H1 (cell line): ENCODE measurements around the gene TEDC1. TPM values are rescaled to one million over a fixed set of nuclear protein-coding genes. Genes with fewer than 3 reads are reported as not detected.

Experiments used
- CTCF ChIA-PET: fragments of 300-600 bp; sonication (Branson Sonifier 250); formaldehyde crosslinking; loops from one replicate; lab custom pipeline; 2021; ENCODE audit not compliant: partially characterized antibody; lab: Charles Lee
- POLR2A ChIA-PET: fragments of 300-600 bp; sonication (Branson Sonifier 250); formaldehyde crosslinking; loops from one replicate; lab custom pipeline; 2021; ENCODE audit warnings: inconsistent platforms; ENCODE audit not compliant: partially characterized antibody; lab: Charles Lee
- DNase-seq, 2 experiments: peaks; one replicate each; pipeline versions ENCODE4 v3.0.0 to v3.0.0-alpha.2; 2010 to 2022; ENCODE audit warnings: low spot score in 2 of 2, low read depth in 1 of 2, mixed read lengths in 1 of 2
- FAIRE-seq: peaks from 2 replicates; lab custom pipeline; 2011; peaks lifted over from hg19 to GRCh38; lab: Jason Lieb, UNC
- H2AFZ ChIP-seq: 2 replicates; pipeline ENCODE4 v1.8.1; 2012; ENCODE audit warnings: low read length, inconsistent platforms
- H2AK5ac ChIP-seq: 2 replicates; pipeline ENCODE4 v1.6.1; 2013; ENCODE audit warnings: low read depth, low read length
- H2BK120ac ChIP-seq: replicated peaks from 2 replicates; pipeline ENCODE3; 2013; ENCODE audit warnings: low read depth, low read length, inconsistent platforms
- H2BK12ac ChIP-seq: 2 replicates; pipeline ENCODE4 v1.6.1; 2013; ENCODE audit warnings: low read depth, low read length
- H2BK15ac ChIP-seq: 2 replicates; pipeline ENCODE4 v1.6.1; 2013; ENCODE audit warnings: low read length
- H2BK20ac ChIP-seq: 2 replicates; pipeline ENCODE4 v1.6.1; 2013; ENCODE audit warnings: low read length
- H2BK5ac ChIP-seq: 2 replicates; pipeline ENCODE4 v1.6.1; 2013; ENCODE audit warnings: low read depth, low read length
- H3K14ac ChIP-seq: 2 replicates; pipeline ENCODE4 v1.6.1; 2013; ENCODE audit warnings: inconsistent platforms; ENCODE audit not compliant: insufficient read length
- H3K18ac ChIP-seq: 2 replicates; pipeline ENCODE4 v1.6.1; 2013; ENCODE audit warnings: low read length; ENCODE audit errors: extremely low read depth
- H3K23ac ChIP-seq: 2 replicates; pipeline ENCODE4 v1.6.1; 2013; ENCODE audit warnings: inconsistent platforms; ENCODE audit not compliant: insufficient read length
- H3K23me2 ChIP-seq: 2 replicates; pipeline ENCODE4 v1.6.1; 2013; ENCODE audit warnings: low read depth, low read length
- H3K27ac ChIP-seq: 2 replicates; pipeline ENCODE4 v1.6.1; 2011; ENCODE audit warnings: low read depth, low read length, inconsistent platforms
- H3K27me3 ChIP-seq, 4 experiments: replicated peaks in 1 of 4; 1 replicate in 1 of 4; 2 replicates in 3 of 4; pipeline versions ENCODE4 v1.6.1 to v1.8.1; 2011 to 2013; ENCODE audit warnings: low read length in 3 of 4, mild to moderate bottlenecking in 3 of 4, inconsistent platforms in 2 of 4, mixed read lengths in 2 of 4, moderate library complexity in 1 of 4; ENCODE audit not compliant: control insufficient read depth in 3 of 4, insufficient read depth in 3 of 4; ENCODE audit errors: extremely low read depth in 1 of 4
- H3K36me3 ChIP-seq, 4 experiments: 2 replicates each; pipeline versions ENCODE4 v1.6.1 to v1.8.1; 2011 to 2013; ENCODE audit warnings: mild to moderate bottlenecking in 4 of 4, low read length in 3 of 4, moderate library complexity in 2 of 4, control low read depth in 1 of 4, inconsistent platforms in 1 of 4; ENCODE audit not compliant: insufficient read depth in 4 of 4, control insufficient read depth in 2 of 4
- H3K4ac ChIP-seq: replicated peaks from 2 replicates; pipeline ENCODE3; 2013; ENCODE audit warnings: low read length, low read depth, mixed read lengths, inconsistent platforms; ENCODE audit not compliant: insufficient read length
- H3K4me1 ChIP-seq, 4 experiments: replicated peaks in 1 of 4; 1 replicate in 1 of 4; 2 replicates in 3 of 4; pipeline versions ENCODE4 v1.6.1 to v1.8.1; 2011 to 2013; ENCODE audit warnings: low read length in 3 of 4, inconsistent platforms in 2 of 4, mixed read lengths in 1 of 4; ENCODE audit not compliant: insufficient read depth in 4 of 4, control insufficient read depth in 3 of 4
- H3K4me2 ChIP-seq, 2 experiments: 2 replicates each; pipeline versions ENCODE4 v1.6.1 to v1.8.1; 2011 to 2013; ENCODE audit warnings: low read depth in 2 of 2, low read length in 2 of 2, control low read depth in 1 of 2, inconsistent platforms in 1 of 2, mild to moderate bottlenecking in 1 of 2; ENCODE audit not compliant: insufficient read depth in 1 of 2
- H3K4me3 ChIP-seq, 4 experiments: fragments of 200-600, 300-600 bp in 1 of 4; sonication (generic), shearing (Covaris generic), sonication (Bioruptor Twin) in 1 of 4; 2 replicates each; pipeline versions ENCODE4 v1.5.1 to v1.8.1; 2011 to 2016; ENCODE audit warnings: low read length in 4 of 4, low read depth in 3 of 4, control low read depth in 2 of 4, inconsistent platforms in 2 of 4, mild to moderate bottlenecking in 2 of 4, mixed read lengths in 1 of 4, moderate library complexity in 1 of 4; ENCODE audit not compliant: insufficient read depth in 2 of 4; ENCODE audit errors: extremely low read depth in 1 of 4
- H3K56ac ChIP-seq: replicated peaks from 2 replicates; pipeline ENCODE3; 2013; ENCODE audit warnings: low read depth, mild to moderate bottlenecking, mixed read lengths, low read length, inconsistent platforms; ENCODE audit not compliant: insufficient read length
- H3K79me1 ChIP-seq: 2 replicates; pipeline ENCODE4 v1.6.1; 2013; ENCODE audit warnings: low read depth, low read length, control low read depth
- H3K79me2 ChIP-seq, 2 experiments: 2 replicates each; pipeline versions ENCODE4 v1.6.1 to v1.8.1; 2012 to 2013; ENCODE audit warnings: low read length in 2 of 2, mild to moderate bottlenecking in 2 of 2, inconsistent platforms in 1 of 2; ENCODE audit not compliant: insufficient read depth in 2 of 2, control insufficient read depth in 1 of 2
- H3K9ac ChIP-seq, 4 experiments: replicated peaks in 1 of 4; 1 replicate in 1 of 4; 2 replicates in 3 of 4; pipeline versions ENCODE4 v1.6.1 to v1.8.1; 2011 to 2013; ENCODE audit warnings: low read depth in 3 of 4, low read length in 3 of 4, control low read depth in 2 of 4, mild to moderate bottlenecking in 2 of 4, moderate library complexity in 2 of 4, inconsistent platforms in 1 of 4; ENCODE audit errors: extremely low read depth in 1 of 4
- H3K9me3 ChIP-seq, 2 experiments: 2 replicates each; pipeline versions ENCODE4 v1.6.1 to v1.8.1; 2012 to 2013; ENCODE audit warnings: mild to moderate bottlenecking in 2 of 2, moderate library complexity in 2 of 2, control low read depth in 1 of 2, inconsistent platforms in 1 of 2, low read depth in 1 of 2, low read length in 1 of 2, mixed read lengths in 1 of 2; ENCODE audit not compliant: insufficient read depth in 2 of 2
- H4K20me1 ChIP-seq, 2 experiments: replicated peaks in 1 of 2; 2 replicates each; pipeline versions ENCODE3 to v1.8.1; 2011 to 2013; ENCODE audit warnings: inconsistent platforms in 2 of 2, low read length in 2 of 2, mild to moderate bottlenecking in 1 of 2; ENCODE audit not compliant: insufficient read depth in 2 of 2, control insufficient read depth in 1 of 2
- H4K5ac ChIP-seq: 2 replicates; pipeline ENCODE4 v1.6.1; 2013; ENCODE audit warnings: low read length, low read depth, mixed read lengths, inconsistent platforms; ENCODE audit not compliant: insufficient read length
- H4K8ac ChIP-seq: 2 replicates; pipeline ENCODE4 v1.8.0; 2013; ENCODE audit warnings: mild to moderate bottlenecking, moderate library complexity, low read length, inconsistent platforms; ENCODE audit not compliant: insufficient read depth; ENCODE audit errors: extremely low read depth
- H4K91ac ChIP-seq: replicated peaks from 2 replicates; pipeline ENCODE3; 2013; ENCODE audit warnings: low read length, mixed read lengths, inconsistent platforms; ENCODE audit not compliant: insufficient read length
- CEBPB ChIP-seq: IDR thresholded peaks from 2 replicates; pipeline ENCODE4 v1.6.1; 2012; ENCODE audit warnings: low read depth, low read length
- CHD2 ChIP-seq: IDR thresholded peaks from 2 replicates; pipeline ENCODE4 v1.6.1; 2012; ENCODE audit warnings: low read length, improper control_type of control experiment
- CREB1 ChIP-seq: IDR thresholded peaks from 2 replicates; pipeline ENCODE4 v1.6.1; 2012; ENCODE audit warnings: inconsistent platforms
- POLR2AphosphoS5 ChIP-seq: IDR thresholded peaks from 2 replicates; pipeline ENCODE4 v1.6.1; 2011; ENCODE audit warnings: low read depth, low read length
- POU5F1 ChIP-seq: IDR thresholded peaks from 2 replicates; pipeline ENCODE4 v1.6.1; 2011; ENCODE audit warnings: low read depth, mild to moderate bottlenecking, low read length, moderate library complexity
- SAP30 ChIP-seq: fragments of 300-600 bp; sonication (generic); IDR thresholded peaks from 2 replicates; pipeline ENCODE4 v1.7.1; 2012; ENCODE audit warnings: low read length, moderate library complexity, mild to moderate bottlenecking, inconsistent platforms; ENCODE audit not compliant: insufficient read depth, insufficient replicate concordance
- SIN3A ChIP-seq, 2 experiments: IDR thresholded peaks in 1 of 2; conservative IDR thresholded peaks in 1 of 2; 2 replicates each; pipeline ENCODE4 v1.6.1; 2011 to 2012; ENCODE audit warnings: low read length in 2 of 2, improper control_type of control experiment in 1 of 2, low read depth in 1 of 2, mild to moderate bottlenecking in 1 of 2
- TAF7 ChIP-seq: optimal IDR thresholded peaks from 2 replicates; pipeline ENCODE3; 2011; ENCODE audit warnings: low read depth, mild to moderate bottlenecking, inconsistent platforms, low read length, moderate library complexity, borderline replicate concordance
- WGBS, 2 experiments: shearing (Covaris generic) in 1 of 2; methylation state at CpG; one replicate each; pipeline versions ENCODE4 v1.1.6 to v1.1.7; 2013 to 2015; ENCODE audit warnings: low lambda C conversion rate in 2 of 2, mixed read lengths in 2 of 2, inconsistent platforms in 1 of 2, low coverage in 1 of 2, missing lambda C conversion rate in 1 of 2; ENCODE audit not compliant: insufficient replicate concordance in 2 of 2, insufficient coverage in 1 of 2, insufficient read length in 1 of 2; ENCODE audit errors: extremely low coverage in 1 of 2, missing lambda C conversion rate in 1 of 2; 5-methylcytosine and 5-hydroxymethylcytosine counted together
- polyA plus RNA-seq, 7 experiments: library from polyadenylated mRNA; depleted of rRNA in 3 of 7; stranded (reverse) in 5 of 7; unstranded in 2 of 7; fragments of >200 nt in 5 of 7; fragments of 200-250 nt in 2 of 7; gene quantifications; 1 replicate in 5 of 7; 2 replicates in 1 of 7; 4 replicates in 1 of 7; pipeline versions ENCODE4 v1.2.1 to v1.2.3, GENCODE V29; 2011 to 2013; ENCODE audit warnings: missing spikeins in 2 of 7, mixed read lengths in 2 of 7
- total RNA-seq: library from RNA; stranded (reverse); fragmentation: NEBNext Ultra II Directional; extraction: Animal tissue kit (Norgen Biotek cat#: 25700); gene quantifications from 2 replicates; pipeline ENCODE4 v1.2.1, GENCODE V29; 2021
- TF ChIP-seq, protein P1 (sequence below): IDR thresholded peaks from 2 replicates; pipeline ENCODE4 v1.6.1; 2012; ENCODE audit warnings: low read length, inconsistent platforms

Gene TEDC1
- total and polyA plus RNA-seq, 2 of the 8 experiments (the other 6 are each of a cell fraction or from before 2014, with no cell fraction given): 5.6 to 14.8 TPM

DNA sequence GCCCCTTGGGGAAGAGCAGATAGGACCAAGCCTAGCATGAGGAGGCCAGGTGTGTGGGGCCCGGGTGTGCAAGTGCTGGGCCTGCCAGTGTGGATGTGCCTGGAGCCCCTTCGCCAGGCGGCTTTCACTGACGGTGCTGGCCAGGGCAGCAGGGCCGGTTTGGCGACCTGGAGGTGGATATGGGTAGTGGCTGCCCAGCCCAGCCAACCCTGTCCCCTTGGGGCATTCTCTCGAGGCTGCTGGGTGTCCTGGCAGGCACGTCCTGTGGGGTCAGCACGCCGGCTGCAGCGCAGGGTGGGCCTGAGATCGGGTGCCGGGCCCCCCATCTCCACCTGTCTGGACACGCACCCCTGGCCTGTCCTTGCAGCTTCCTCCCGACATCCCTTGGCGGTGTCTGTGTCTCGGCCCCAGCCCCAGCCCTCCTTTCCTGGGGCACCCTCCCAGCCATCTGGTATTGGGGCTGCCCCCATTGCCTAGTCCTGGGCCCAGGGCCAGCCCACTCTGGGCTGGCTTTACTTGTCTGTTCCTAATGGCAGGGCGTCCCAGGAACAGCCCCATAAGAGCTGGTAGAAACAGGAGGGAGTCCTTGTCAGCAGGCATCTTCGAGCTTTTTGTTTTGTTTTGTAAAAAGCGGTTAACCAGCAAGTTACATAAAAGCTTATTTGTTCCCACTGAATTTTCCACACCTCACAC lies 23.7 kb upstream of the TEDC1 start:
- Histone ChIP-seq H4K20me1 (peaks cover 11 to 40% of the 10 kb centered on the region in 2 experiments), H2AFZ (no peak overlapping the region), H3K79me1 (no peaks in the 10 kb centered on the region), H3K23ac (no peak overlapping the region), H3K9ac (no peak overlapping the region), H3K36me3 (peaks cover 11 to 67% (median 32%) of the 10 kb centered on the region in 4 experiments; a peak in 7 of 8 replicates), H4K5ac (no peak overlapping the region), H3K9me3 (no peaks in the 10 kb centered on the region), H4K91ac (no peak overlapping the region), H2BK120ac (no peak overlapping the region), H3K27ac (no peak overlapping the region), H2BK5ac (no peak overlapping the region), H3K4ac (no peak overlapping the region), H3K4me1 (peaks cover 0 to 9% (median 1%) of the 10 kb centered on the region in 4 experiments; a peak in 3 of 7 replicates), H2AK5ac (no peak overlapping the region), H2BK12ac (no peak overlapping the region), H4K8ac (no peak overlapping the region), H3K27me3 (0 out of 7 replicates have a peak, but pooled peaks cover 0 to under 1% (median 0%) of the 10 kb centered on the region in 4 experiments), H3K4me2 (no peak overlapping the region), H3K56ac (no peak overlapping the region), H3K23me2 (no peaks in the 10 kb centered on the region), H2BK20ac (no peak overlapping the region), H3K18ac (no peak overlapping the region), H3K14ac (no peak overlapping the region), H2BK15ac (no peak overlapping the region), H3K4me3 (no peak overlapping the region), H3K79me2 (no peaks in the 10 kb centered on the region; a peak in 1 of 4 replicates)
- POLR2A ChIA-PET: interaction anchor here (0.7 to 4.2 kb wide), 3 partner anchors 10 to 83 kb away, joined by 3 to 21 read pairs (median 3); no protein-coding TSS in a partner anchor
- DNase-seq (no peak), FAIRE-seq (no peak)
- 93% methylated on average over 20 of the region's 20 CpGs; no CpG with 5 or more reads in 1 of the 2 experiments for WGBS, 2 experiments
- CTCF ChIA-PET: interaction anchor here (0.8 to 5.3 kb wide), 6 partner anchors 11 to 65 kb away, joined by 3 to 27 read pairs (median 6); no protein-coding TSS in a partner anchor
- TF ChIP-seq CREB1: no peak
- TF ChIP-seq TAF7: no peak
- TF ChIP-seq, protein P1, sequence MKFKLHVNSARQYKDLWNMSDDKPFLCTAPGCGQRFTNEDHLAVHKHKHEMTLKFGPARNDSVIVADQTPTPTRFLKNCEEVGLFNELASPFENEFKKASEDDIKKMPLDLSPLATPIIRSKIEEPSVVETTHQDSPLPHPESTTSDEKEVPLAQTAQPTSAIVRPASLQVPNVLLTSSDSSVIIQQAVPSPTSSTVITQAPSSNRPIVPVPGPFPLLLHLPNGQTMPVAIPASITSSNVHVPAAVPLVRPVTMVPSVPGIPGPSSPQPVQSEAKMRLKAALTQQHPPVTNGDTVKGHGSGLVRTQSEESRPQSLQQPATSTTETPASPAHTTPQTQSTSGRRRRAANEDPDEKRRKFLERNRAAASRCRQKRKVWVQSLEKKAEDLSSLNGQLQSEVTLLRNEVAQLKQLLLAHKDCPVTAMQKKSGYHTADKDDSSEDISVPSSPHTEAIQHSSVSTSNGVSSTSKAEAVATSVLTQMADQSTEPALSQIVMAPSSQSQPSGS: no peak
- TF ChIP-seq SIN3A (conservative IDR thresholded peaks at IDR 0.05 in 1 of 2, IDR thresholded peaks at IDR 0.05 in 1 of 2; ENCODE audit: low read depth in 1 of 2, low read length in 2 of 2): no peak
- TF ChIP-seq SAP30: no peak
- no peak for TF ChIP-seq CEBPB
- no peak for TF ChIP-seq POLR2AphosphoS5
- TF ChIP-seq POU5F1: no peak
- no peak for TF ChIP-seq CHD2
